HG03378 (cell line): ENCODE data around the gene TECTA.
"Not testable (repeated sequence)": the region's sequence is repeated elsewhere in the genome, so short reads cannot be mapped to it uniquely, and the experiment has no call there.

Experiments used
- ATAC-seq: cut with Tn5 transposase; IDR thresholded peaks from one replicate; pipeline ENCODE4 v1.9.1; 2021; ENCODE audit warnings: mild to moderate bottlenecking, moderate library complexity; ENCODE audit not compliant: unreplicated experiment

The TECTA gene

GRCh38 chr11:121089566-121089965 lies 11.5 kb upstream of the TECTA start:
- ATAC-seq: no peak

GRCh38 chr11:121090145-121090721 lies 10.8 kb upstream of the TECTA start:
- ATAC-seq: no peak

GRCh38 chr11:121091492-121092152 lies 9.4 kb upstream of the TECTA start:
- ATAC-seq: no peak

GRCh38 chr11:121095561-121095960 lies 5.5 kb upstream of the TECTA start:
- no peak for ATAC-seq

GRCh38 chr11:121099364-121099763 lies 1.7 kb upstream of the TECTA start:
- ATAC-seq: no peak

GRCh38 chr11:121099885-121100284 lies 1.2 kb upstream of the TECTA start:
- ATAC-seq: no peak

- no peak for ATAC-seq
Observed at GRCh38 chr11:121104312-121104762, 3.3 kb downstream of the TECTA start.

- ATAC-seq: no peak
Observed at GRCh38 chr11:121105063-121105480, 4.0 kb downstream of the TECTA start.

- no peak for ATAC-seq
Observed at GRCh38 chr11:121105481-121106195, 4.6 kb downstream of the TECTA start.

- ATAC-seq: no peak
Observed at GRCh38 chr11:121106812-121107211, 5.8 kb downstream of the TECTA start.

- ATAC-seq: no peak
Observed at GRCh38 chr11:121108413-121108812, 7.4 kb downstream of the TECTA start.

GRCh38 chr11:121109471-121109870 lies 8.4 kb downstream of the TECTA start:
- ATAC-seq: no peak

- ATAC-seq: no peak
Observed at GRCh38 chr11:121109916-121110586, 9.0 kb downstream of the TECTA start.

- no peak for ATAC-seq
Observed at GRCh38 chr11:121110871-121111724, 10.1 kb downstream of the TECTA start.

GRCh38 chr11:121112498-121113455 lies 11.7 kb downstream of the TECTA start:
- no peak for ATAC-seq

- no peak for ATAC-seq
Observed at GRCh38 chr11:121113611-121114010, 12.6 kb downstream of the TECTA start.

GRCh38 chr11:121115024-121115423 lies 14.0 kb downstream of the TECTA start:
- not testable (repeated sequence) for ATAC-seq

GRCh38 chr11:121117788-121118187 lies 16.7 kb downstream of the TECTA start:
- no peak for ATAC-seq

- no peak for ATAC-seq
Observed at GRCh38 chr11:121119440-121119839, 18.4 kb downstream of the TECTA start.
